Pancreas (tissue), 10 donors: ENCODE measurements around the gene FAF1. TPM values are rescaled to one million over a fixed set of nuclear protein-coding genes. Genes with fewer than 3 reads are reported as not detected.

ENCODE experiments used
- ATAC-seq, 4 donors: fragments of 200-7000 bp; cut with Tn5 transposase; one replicate each; pipeline versions ENCODE4 v1.8.0 to v1.9.1; 2020; ENCODE audit warnings: mild to moderate bottlenecking in 4 of 4, moderate library complexity in 4 of 4
- DNase-seq, 6 donors: peaks; one replicate each; pipeline ENCODE4 v3.0.0-alpha.2; 2020
- FAIRE-seq: peaks from 2 replicates; lab custom pipeline; 2012; peaks lifted over from hg19 to GRCh38; lab: Jason Lieb, UNC
- H3K27ac ChIP-seq, 4 donors: fragments of 200-600 bp; sonication (generic); 1 replicate in 3 of 4; 2 replicates in 1 of 4; pipeline versions ENCODE4 v1.5.0 to v1.8.0; 2020
- H3K27me3 ChIP-seq, 4 donors: fragments of 200-600 bp; one replicate each; pipeline ENCODE4 v1.8.0; 2021
- H3K36me3 ChIP-seq, 3 donors: fragments of 200-600 bp; sonication (generic) in 1 of 3; one replicate each; pipeline versions ENCODE4 v1.5.0 to v1.8.0; 2020 to 2021
- H3K4me1 ChIP-seq, 3 donors: fragments of 200-600 bp; one replicate each; pipeline ENCODE4 v1.8.0; 2021
- H3K4me3 ChIP-seq, 4 donors: fragments of 200-600 bp; sonication (generic) in 2 of 4; one replicate each; pipeline versions ENCODE4 v1.5.0 to v1.8.0; 2020 to 2021
- H3K9me3 ChIP-seq, 4 donors: fragments of 200-600 bp; one replicate each; pipeline ENCODE4 v1.8.0; 2021
- WGBS, 2 donors: extraction: QIAGEN DNeasy Blood & Tissue Kit; methylation state at CpG; one replicate each; pipeline ENCODE4 v1.1.7; 2013; 5-methylcytosine and 5-hydroxymethylcytosine counted together
- intact Hi-C, 3 donors: fragments of 100-400 bp; cut with DNase I; formaldehyde crosslinking; loops; one replicate each; pipeline versions ENCODE4 v1.11.1 to v1.14.2; 2022
- polyA plus RNA-seq, 2 donors: library from polyadenylated mRNA; stranded (reverse); fragments of 200-250 nt; gene quantifications; one replicate each; pipeline ENCODE4 v1.2.3, GENCODE V29; 2013
- total RNA-seq, 6 donors: library from RNA; stranded (reverse); fragmentation: NEBNext Ultra II Directional in 4 of 6; extraction: Animal tissue kit (Norgen Biotek cat#: 25700) in 4 of 6; gene quantifications; one replicate each; pipeline versions ENCODE4 v1.2.1 to v1.2.4, GENCODE V29; 2021 to 2023
- TF ChIP-seq, protein P1 (sequence below), 4 donors: fragments of 200-600 bp; sonication (generic) in 3 of 4; IDR thresholded peaks; one replicate each; pipeline versions ENCODE4 v1.5.0 to v1.8.0; 2021; ENCODE audit warnings: antibody characterized with exemption in 4 of 4
- donor health status: healthy with polysubstance abuse.
- donor health status: DM: no; HTN: no; CAD: no; lungs with moderate emphysema.
- donor health status: DM: no; HTN: no; CAD: no.
- donor health status: control.
- donor health status: control.
- donor health status: Bipolar disorder and iron deficiency.
- donor health status: DM: yes; HTN: yes; CAD: no.
- donor health status: DM: no; HTN: no; CAD: no.
- donor health status: DM: no; HTN: no; CAD: no.
- donor health status: DM: yes; HTN: yes; CAD: no.

Gene FAF1
- total and polyA plus RNA-seq, 8 donors = 13.9 to 46.6 (median 37.6) TPM

DNA sequence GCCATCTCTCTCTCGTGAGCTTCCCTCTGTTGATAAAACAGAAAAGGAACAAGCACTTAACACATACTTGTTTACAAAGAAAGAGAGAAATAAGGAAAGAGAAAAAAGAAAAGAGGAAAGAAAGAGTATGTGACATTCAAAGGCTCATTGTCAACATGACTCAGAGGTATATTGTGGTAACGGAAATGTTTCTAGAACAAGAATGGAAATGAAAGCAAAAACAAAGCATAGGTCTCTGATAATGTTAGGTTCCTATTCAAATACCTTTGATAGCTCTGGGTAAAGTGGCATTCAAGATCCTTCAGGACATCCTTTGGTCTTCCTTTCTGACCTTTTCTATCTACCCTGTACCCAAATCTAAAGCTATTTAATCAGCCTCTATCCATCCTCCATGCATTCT lies 469.4 kb downstream of the FAF1 start:
- intact Hi-C loops = no loop called here
- no peak for FAIRE-seq
- peaks cover 0 to 4% (median 0%) of the 10 kb centered on the region in 3 donors for H3K36me3 ChIP-seq

DNA sequence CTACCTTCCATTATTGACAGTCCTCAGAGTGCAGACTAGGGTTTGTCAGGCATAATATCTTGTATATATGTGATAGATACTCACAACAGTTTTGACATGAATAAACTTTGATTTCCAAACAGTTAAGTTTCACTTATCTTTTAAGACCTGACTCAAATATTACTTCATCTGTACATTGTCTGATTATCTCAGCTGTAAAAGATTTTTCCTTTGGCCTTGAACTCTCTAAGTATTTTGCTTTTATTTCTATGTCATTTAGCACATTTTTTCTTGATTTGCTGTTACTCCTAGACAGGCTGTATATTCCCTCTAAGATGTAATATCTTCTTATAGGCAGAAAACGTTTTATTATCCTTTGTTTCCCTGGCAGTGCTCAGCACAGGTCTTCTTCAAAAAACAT lies 471.2 kb downstream of the FAF1 start:
- Histone ChIP-seq H3K27ac (no peak overlapping the region), H3K27me3 (no peaks in the 10 kb centered on the region), H3K4me3 (no peak overlapping the region), H3K4me1 (no peaks in the 10 kb centered on the region), H3K9me3 (no peaks in the 10 kb centered on the region), H3K36me3 (peaks cover 0 to 4% (median 0%) of the 10 kb centered on the region in 3 donors)
- DNase-seq = no peak
- 26 to 51% methylated on average over 1 of the region's 1 CpG for WGBS, 2 donors
- no peak for ATAC-seq
- intact Hi-C loops = no loop called here
- FAIRE-seq = no peak
- TF ChIP-seq, protein P1, sequence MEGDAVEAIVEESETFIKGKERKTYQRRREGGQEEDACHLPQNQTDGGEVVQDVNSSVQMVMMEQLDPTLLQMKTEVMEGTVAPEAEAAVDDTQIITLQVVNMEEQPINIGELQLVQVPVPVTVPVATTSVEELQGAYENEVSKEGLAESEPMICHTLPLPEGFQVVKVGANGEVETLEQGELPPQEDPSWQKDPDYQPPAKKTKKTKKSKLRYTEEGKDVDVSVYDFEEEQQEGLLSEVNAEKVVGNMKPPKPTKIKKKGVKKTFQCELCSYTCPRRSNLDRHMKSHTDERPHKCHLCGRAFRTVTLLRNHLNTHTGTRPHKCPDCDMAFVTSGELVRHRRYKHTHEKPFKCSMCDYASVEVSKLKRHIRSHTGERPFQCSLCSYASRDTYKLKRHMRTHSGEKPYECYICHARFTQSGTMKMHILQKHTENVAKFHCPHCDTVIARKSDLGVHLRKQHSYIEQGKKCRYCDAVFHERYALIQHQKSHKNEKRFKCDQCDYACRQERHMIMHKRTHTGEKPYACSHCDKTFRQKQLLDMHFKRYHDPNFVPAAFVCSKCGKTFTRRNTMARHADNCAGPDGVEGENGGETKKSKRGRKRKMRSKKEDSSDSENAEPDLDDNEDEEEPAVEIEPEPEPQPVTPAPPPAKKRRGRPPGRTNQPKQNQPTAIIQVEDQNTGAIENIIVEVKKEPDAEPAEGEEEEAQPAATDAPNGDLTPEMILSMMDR (IDR thresholded peaks at IDR 0.05) = no peak

More for the DNA sequence above, 469.4 kb downstream of the FAF1 start:
- Histone ChIP-seq H3K4me3 (no peak overlapping the region), H3K9me3 (no peaks in the 10 kb centered on the region), H3K27me3 (no peaks in the 10 kb centered on the region), H3K27ac (no peak overlapping the region), H3K4me1 (no peaks in the 10 kb centered on the region)
- TF ChIP-seq, protein P1 (IDR thresholded peaks at IDR 0.05) = no peak
- no peak for ATAC-seq
- DNase-seq = no peak
- WGBS, 2 donors = 97 to 98% methylated on average over 2 of the region's 2 CpGs

DNA sequence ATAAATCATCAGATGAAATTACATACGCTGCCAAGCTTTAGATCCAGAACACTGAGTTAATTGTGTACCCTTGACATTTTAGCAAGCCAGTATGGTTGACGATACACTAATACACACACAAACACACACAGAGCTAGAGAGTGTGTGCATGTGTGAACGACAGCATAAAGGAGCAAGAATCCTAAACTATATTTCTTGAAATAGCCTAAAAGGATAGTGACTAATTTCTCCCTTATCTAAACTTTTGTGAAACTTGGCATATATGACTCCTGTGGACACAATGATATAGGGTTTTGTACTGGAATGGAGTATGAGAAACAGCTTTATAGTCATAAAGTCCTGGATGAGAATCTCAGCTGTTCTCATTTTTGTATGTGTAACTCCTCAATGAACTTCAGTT lies 471.7 kb downstream of the FAF1 start:
- H3K36me3 ChIP-seq = peaks cover 0 to 4% (median 0%) of the 10 kb centered on the region in 3 donors
- ATAC-seq (no peak), DNase-seq (no peak), FAIRE-seq (no peak)
- H3K27me3 ChIP-seq = no peaks in the 10 kb centered on the region
- no peaks in the 10 kb centered on the region for H3K4me1 ChIP-seq
- H3K9me3 ChIP-seq = no peaks in the 10 kb centered on the region
- whole genome bisulfite sequencing, 2 donors = 90 to 95% methylated on average over 3 of the region's 3 CpGs
- H3K4me3 ChIP-seq = no peak overlapping the region
- TF ChIP-seq, protein P1 (IDR thresholded peaks at IDR 0.05) = no peak
- no peak overlapping the region for H3K27ac ChIP-seq
- intact Hi-C loops = no loop called here

DNA sequence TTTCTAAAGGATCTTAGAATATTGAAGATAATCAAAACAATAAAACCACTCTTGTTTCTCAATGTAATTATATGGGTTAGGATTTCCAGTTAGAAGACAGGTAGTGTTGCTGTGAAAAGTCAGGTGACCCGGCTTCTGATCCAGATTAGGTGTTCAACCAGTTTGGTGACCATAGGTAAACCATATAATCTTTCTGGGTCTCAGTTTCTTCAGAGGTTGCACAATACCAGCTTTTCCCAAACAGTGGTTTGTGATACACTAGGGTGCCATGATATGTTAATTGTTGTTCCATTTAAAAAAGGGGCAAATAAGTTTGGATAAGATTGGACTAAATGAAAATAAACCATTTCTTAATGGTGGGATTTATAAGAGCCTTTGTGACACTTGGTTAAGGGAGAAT lies 472.3 kb downstream of the FAF1 start:
- no peaks in the 10 kb centered on the region for H3K27me3 ChIP-seq
- H3K27ac ChIP-seq = no peak overlapping the region
- H3K4me1 ChIP-seq = no peaks in the 10 kb centered on the region
- TF ChIP-seq, protein P1 (IDR thresholded peaks at IDR 0.05) = no peak
- no peak overlapping the region for H3K4me3 ChIP-seq
- H3K36me3 ChIP-seq = peaks cover 0 to 4% (median 0%) of the 10 kb centered on the region in 3 donors
- H3K9me3 ChIP-seq = no peaks in the 10 kb centered on the region
- intact Hi-C loops = no loop called here
- FAIRE-seq (no peak), ATAC-seq (no peak), DNase-seq (no peak)
- 90 to 96% methylated on average over 1 of the region's 1 CpG for WGBS, 2 donors

DNA sequence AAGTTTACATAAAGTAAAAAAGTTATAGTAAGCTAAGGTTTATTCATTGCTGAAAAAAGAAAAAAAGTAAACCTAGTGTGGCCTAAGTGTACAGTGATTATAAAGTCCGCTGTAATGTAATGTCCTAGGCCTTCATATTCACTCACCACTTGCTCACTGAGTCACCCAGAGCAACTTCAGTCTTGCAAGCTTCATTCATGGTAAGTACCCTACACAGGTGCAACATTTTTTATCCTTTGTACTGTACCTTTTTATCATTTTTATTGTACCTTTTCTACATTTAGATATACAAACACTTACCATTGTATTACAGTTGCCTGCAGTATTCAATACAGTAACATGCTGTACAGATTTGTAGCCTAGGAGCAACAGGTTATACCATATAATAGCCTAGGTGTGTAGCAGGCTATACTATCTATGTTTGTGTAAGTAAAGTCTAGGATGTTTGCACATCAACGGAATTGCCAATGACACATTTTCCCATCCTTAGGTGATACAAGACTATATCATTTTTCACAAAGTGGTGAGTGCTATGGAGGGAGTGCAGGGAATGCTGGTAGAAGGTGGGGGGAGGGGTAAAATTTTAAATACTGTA lies 478.8 kb downstream of the FAF1 start:
- DNase-seq (no peak), ATAC-seq (no peak)
- WGBS, 2 donors = 82% methylated on average over 2 of the region's 2 CpGs

More for the DNA sequence above, 478.8 kb downstream of the FAF1 start:
- TF ChIP-seq, protein P1 (IDR thresholded peaks at IDR 0.05) = no peak
- Histone ChIP-seq H3K4me1 (peaks cover 0 to 7% (median 7%) of the 10 kb centered on the region in 3 donors), H3K27ac (no peak overlapping the region), H3K4me3 (no peak overlapping the region), H3K27me3 (no peaks in the 10 kb centered on the region), H3K9me3 (no peaks in the 10 kb centered on the region), H3K36me3 (no peaks in the 10 kb centered on the region)
- no peak for FAIRE-seq
- intact Hi-C loops = no loop called here
